Coronary artery (tissue), 2 donors: ENCODE measurements around the gene PCDHA12.
"Not testable (repeated sequence)": the region's sequence is repeated elsewhere in the genome, so short reads cannot be mapped to it uniquely, and the experiment has no call there.

Source experiments
- DNase-seq: peaks from one replicate; pipeline ENCODE4 v3.0.0-alpha.2; 2017; ENCODE audit warnings: low spot score
- H3K27ac ChIP-seq, 2 donors: fragments of 200-600 bp; sonication (generic); one replicate each; pipeline ENCODE4 v1.5.1; 2016 to 2019
- H3K4me3 ChIP-seq: fragments of 200-600 bp; sonication (generic); 2 replicates; pipeline ENCODE4 v1.5.1; 2016; ENCODE audit warnings: mild to moderate bottlenecking, moderate library complexity
- TF ChIP-seq, protein P1 (sequence below): fragments of 200-600 bp; sonication (generic); IDR thresholded peaks from one replicate; pipeline ENCODE4 v1.5.1; 2019; ENCODE audit warnings: antibody characterized with exemption

PCDHA12 gene

DNA sequence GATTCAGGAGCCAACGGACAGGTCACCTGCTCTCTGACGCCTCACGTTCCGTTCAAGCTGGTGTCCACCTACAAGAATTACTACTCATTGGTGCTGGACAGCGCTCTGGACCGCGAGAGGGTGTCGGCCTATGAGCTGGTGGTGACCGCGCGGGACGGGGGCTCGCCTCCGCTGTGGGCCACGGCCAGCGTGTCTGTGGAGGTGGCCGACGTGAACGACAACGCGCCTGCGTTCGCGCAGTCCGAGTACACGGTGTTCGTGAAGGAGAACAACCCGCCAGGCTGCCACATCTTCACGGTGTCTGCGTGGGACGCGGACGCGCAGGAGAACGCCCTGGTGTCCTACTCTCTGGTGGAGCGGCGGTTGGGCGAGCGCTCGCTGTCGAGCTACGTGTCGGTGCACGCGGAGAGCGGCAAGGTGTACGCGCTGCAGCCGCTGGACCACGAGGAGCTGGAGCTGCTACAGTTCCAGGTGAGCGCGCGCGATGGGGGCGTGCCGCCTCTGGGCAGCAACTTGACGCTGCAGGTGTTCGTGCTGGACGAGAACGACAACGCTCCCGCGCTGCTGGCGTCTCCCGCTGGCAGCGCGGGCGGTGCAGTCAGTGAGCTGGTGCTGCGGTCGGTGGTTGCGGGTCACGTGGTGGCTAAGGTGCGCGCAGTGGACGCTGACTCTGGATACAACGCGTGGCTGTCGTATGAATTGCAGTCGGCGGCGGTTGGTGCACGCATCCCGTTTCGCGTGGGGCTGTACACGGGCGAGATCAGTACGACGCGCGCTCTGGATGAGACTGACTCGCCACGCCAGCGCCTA, 17.7 kb upstream of the PCDHA12 start:
- Histone ChIP-seq H3K27ac (no peak overlapping the region), H3K4me3 (no peak overlapping the region)
- TF ChIP-seq, protein P1, sequence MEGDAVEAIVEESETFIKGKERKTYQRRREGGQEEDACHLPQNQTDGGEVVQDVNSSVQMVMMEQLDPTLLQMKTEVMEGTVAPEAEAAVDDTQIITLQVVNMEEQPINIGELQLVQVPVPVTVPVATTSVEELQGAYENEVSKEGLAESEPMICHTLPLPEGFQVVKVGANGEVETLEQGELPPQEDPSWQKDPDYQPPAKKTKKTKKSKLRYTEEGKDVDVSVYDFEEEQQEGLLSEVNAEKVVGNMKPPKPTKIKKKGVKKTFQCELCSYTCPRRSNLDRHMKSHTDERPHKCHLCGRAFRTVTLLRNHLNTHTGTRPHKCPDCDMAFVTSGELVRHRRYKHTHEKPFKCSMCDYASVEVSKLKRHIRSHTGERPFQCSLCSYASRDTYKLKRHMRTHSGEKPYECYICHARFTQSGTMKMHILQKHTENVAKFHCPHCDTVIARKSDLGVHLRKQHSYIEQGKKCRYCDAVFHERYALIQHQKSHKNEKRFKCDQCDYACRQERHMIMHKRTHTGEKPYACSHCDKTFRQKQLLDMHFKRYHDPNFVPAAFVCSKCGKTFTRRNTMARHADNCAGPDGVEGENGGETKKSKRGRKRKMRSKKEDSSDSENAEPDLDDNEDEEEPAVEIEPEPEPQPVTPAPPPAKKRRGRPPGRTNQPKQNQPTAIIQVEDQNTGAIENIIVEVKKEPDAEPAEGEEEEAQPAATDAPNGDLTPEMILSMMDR = no peak
- DNase-seq = no peak

DNA sequence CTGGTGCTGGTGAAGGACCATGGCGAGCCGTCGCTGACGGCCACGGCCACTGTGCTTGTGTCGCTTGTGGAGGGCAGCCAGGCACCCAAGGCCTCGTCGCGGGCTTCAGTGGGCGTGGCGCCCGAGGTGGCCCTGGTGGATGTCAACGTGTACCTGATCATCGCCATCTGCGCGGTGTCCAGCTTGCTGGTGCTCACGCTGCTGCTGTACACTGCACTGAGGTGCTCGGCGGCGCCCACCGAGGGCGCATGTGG, 17.2 kb upstream of the PCDHA12 start:
- TF ChIP-seq, protein P1 = no peak
- DNase-seq = no peak
- no peak overlapping the region for H3K4me3 ChIP-seq
- H3K27ac ChIP-seq = no peak overlapping the region

DNA sequence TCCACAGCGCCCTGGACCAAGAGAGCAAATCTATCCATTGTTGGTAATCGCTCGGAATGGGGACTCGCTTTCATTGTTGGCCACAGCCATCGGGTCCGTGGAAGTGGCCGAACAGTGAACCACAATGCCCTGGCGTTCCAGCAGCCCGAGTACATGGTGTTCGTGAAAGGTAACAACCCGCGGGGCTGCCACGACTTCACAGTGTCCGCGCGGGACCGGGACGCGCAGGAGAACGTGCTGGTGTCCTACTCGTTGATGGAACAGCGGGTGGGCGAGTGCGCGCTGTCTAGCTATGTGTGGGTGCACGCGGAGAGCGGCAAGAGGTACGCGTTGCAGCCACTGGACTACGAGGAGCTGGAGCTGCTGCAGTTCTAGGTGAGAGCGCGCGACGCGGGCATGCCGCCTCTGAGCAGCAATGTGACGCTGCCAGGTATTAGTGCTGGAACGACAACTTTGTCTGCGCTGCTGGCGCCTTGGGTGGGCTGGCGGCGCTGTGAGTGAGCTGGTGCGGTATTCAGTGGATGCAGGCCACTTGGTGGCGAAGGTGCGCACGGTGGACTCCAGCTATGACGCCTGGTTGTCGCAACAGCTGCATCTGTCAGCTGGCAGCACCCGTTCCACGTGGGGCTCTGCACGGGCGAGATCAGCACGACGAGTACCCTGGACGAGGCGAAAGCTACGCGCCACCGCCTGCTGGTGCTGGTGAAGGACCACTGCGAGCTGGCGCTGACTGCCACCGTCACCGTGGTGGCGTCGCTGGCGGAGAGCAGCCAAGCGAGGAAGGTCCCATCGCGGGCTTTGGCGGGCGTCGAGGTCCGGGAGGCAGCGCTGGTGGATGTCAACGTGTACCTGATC, 12.4 kb upstream of the PCDHA12 start:
- Histone ChIP-seq H3K4me3 (no peak overlapping the region), H3K27ac (no peak overlapping the region)
- TF ChIP-seq, protein P1 = no peak
- no peak for DNase-seq

DNA sequence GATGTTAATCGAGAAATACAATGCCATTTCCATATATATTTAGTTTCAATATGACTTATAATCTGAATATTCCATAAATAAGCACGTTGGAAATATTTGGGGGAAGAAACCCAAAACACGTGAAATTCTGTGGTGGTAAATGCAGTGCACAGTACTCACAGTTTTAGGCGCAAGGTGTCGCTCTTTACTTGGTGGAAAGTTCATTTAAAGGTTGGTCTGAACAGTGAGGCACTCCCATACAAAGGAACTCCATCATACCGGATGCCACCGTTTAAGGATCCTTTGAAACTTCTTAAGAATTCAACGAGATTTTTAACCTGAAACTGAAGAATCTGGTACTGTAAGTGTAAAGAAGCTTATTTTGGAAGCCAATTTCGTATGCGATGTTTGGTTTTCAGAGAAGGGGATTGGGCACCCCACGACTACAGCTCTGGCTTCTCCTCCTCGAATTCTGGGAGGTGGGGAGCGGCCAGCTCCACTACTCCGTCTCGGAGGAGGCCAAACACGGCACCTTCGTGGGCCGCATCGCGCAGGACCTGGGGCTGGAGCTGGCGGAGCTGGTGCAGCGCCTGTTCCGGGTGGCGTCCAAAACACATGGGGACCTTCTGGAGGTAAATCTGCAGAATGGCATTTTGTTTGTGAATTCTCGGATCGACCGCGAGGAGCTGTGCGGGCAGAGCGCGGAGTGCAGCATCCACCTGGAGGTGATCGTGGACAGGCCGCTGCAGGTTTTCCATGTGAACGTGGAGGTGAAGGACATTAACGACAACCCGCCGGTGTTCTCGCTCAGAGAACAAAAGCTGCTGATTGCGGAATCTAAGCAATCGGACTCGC, 6.2 kb upstream of the PCDHA12 start, which contains the start of gene PCDHA11:
TSS of gene PCDHA11 (plus strand) at position 237 of the 834 bp plus-strand sequence. CDS start at position 384, 147 bp downstream.
- peak within 1 kb of the TSS; percentile 27 for H3K4me3 ChIP-seq
- DNase-seq = no peak
- H3K27ac ChIP-seq = no peak within 1 kb of the TSS
- TF ChIP-seq, protein P1 = no peak

DNA sequence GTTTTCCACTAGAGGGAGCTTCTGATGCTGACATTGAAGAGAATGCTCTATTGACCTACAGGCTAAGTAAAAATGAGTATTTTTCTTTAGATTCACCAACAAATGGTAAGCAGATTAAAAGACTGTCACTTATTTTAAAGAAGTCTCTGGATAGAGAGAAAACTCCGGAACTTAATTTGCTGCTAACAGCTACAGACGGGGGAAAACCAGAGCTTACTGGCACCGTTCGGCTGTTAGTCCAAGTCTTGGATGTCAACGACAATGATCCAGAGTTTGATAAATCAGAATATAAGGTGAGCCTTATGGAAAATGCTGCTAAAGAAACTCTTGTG, 5.6 kb upstream of the PCDHA12 start:
- H3K4me3 ChIP-seq = peak overlapping the region; percentile 27
- TF ChIP-seq, protein P1 = no peak

DNA sequence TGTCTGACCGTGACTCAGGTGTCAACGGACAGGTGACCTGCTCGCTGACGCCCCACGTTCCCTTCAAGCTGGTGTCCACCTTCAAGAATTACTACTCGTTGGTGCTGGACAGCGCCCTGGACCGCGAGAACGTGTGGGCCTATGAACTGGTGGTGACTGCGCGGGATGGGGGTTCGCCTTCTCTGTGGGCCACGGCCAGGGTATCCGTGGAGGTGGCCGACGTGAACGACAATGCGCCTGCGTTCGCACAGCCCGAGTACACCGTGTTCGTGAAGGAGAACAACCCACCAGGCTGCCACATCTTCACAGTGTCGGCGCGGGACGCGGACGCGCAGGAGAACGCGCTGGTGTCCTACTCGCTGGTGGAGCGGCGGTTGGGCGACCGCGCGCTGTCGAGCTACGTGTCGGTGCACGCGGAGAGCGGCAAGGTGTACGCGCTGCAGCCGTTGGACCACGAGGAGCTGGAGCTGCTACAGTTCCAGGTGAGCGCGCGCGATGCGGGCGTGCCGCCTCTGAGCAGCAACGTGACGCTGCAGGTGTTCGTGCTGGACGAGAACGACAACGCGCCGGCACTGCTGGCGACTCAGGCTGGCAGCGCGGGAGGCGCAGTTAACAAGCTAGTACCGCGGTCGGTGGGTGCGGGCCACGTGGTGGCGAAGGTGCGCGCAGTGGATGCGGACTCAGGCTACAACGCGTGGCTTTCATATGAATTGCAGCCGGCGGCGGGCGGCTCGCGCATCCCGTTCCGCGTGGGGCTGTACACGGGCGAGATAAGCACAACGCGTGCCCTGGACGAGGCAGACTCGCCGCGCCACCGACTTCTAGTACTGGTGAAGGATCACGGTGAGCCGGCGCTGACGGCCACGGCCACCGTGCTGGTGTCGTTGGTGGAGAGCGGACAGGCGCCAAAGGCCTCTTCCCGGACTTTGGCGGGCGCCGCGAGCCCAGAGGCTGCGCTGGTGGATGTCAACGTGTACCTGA, 4.6 kb upstream of the PCDHA12 start:
- Histone ChIP-seq H3K27ac (no peak overlapping the region), H3K4me3 (no peak overlapping the region)
- no peak for DNase-seq
- TF ChIP-seq, protein P1 = no peak

More for the DNA sequence above, 5.6 kb upstream of the PCDHA12 start:
- no peak for DNase-seq
- H3K27ac ChIP-seq = no peak overlapping the region

DNA sequence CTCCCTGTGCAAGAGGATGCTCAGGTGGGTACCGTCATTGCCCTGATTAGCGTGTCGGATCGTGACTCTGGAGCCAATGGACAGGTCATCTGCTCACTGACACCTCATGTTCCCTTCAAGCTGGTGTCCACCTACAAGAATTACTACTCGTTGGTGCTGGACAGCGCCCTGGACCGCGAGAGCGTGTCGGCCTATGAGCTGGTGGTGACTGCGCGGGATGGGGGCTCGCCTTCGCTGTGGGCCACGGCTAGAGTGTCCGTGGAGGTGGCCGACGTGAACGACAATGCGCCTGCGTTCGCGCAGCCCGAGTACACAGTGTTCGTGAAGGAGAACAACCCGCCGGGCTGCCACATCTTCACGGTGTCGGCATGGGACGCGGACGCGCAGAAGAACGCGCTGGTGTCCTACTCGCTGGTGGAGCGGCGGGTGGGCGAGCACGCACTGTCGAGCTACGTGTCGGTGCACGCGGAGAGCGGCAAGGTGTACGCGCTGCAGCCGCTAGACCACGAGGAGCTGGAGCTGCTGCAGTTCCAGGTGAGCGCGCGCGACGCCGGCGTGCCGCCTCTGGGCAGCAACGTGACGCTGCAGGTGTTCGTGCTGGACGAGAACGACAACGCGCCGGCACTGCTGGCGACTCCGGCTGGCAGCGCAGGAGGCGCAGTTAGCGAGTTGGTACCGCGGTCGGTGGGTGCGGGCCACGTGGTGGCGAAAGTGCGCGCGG, 1.6 kb downstream of the PCDHA12 start:
- H3K27ac ChIP-seq, DNase-seq: not testable (repeated sequence)

More for the DNA sequence above, 1.6 kb downstream of the PCDHA12 start:
- peak overlapping the region; percentile 7 for H3K4me3 ChIP-seq
